Endothelial cell of umbilical vein (primary cell): ENCODE results near the gene SMOC1. TPM values are rescaled to one million over a fixed set of nuclear protein-coding genes. Genes with fewer than 3 reads are reported as not detected.

Experiments
- BruUV-seq: library from RNA; stranded (reverse); fragments of 400-500 nt; replicated peaks from 2 replicates; lab custom pipeline; 2021; lab: Mats Ljungman, UMichigan
- CTCF ChIA-PET: fragments of 300-600, 350-600 bp; sonication (Branson Sonifier 250); formaldehyde crosslinking; loops from one replicate; lab custom pipeline; 2021; ENCODE audit warnings: antibody characterized with exemption, inconsistent platforms; lab: Charles Lee
- POLR2A ChIA-PET: fragments of 300-600, 350-600 bp; sonication (Branson Sonifier 250); formaldehyde crosslinking; loops from one replicate; lab custom pipeline; 2021; ENCODE audit warnings: antibody characterized with exemption, inconsistent platforms; lab: Charles Lee
- DNase-seq: peaks from one replicate; pipeline ENCODE4 v3.0.0-alpha.2; 2011; ENCODE audit warnings: low read depth, low spot score
- FAIRE-seq: peaks from 2 replicates; lab custom pipeline; 2011; peaks lifted over from hg19 to GRCh38; lab: Jason Lieb, UNC
- H2AFZ ChIP-seq: 2 replicates; pipeline ENCODE4 v1.6.0; 2012; ENCODE audit warnings: low read depth, low read length, control low read depth, inconsistent platforms
- H3K27ac ChIP-seq: 2 replicates; pipeline ENCODE4 v1.5.1; 2011; ENCODE audit warnings: low read depth, mild to moderate bottlenecking, control low read depth, low read length, moderate library complexity; ENCODE audit not compliant: insufficient read depth
- H3K27me3 ChIP-seq, 2 experiments: 2 replicates each; pipeline versions ENCODE4 v1.6.0 to v1.6.1; 2011; ENCODE audit warnings: low read length in 2 of 2, mixed read lengths in 1 of 2; ENCODE audit not compliant: control insufficient read depth in 2 of 2, insufficient read depth in 2 of 2
- H3K36me3 ChIP-seq, 2 experiments: 2 replicates in 1 of 2; 3 replicates in 1 of 2; pipeline ENCODE4 v1.5.1; 2011; ENCODE audit warnings: low read length in 2 of 2, mild to moderate bottlenecking in 1 of 2, moderate library complexity in 1 of 2; ENCODE audit not compliant: control insufficient read depth in 2 of 2, insufficient read depth in 2 of 2; ENCODE audit errors: extremely low read depth in 1 of 2
- H3K4me1 ChIP-seq: 3 replicates; pipeline ENCODE4 v1.5.1; 2011; ENCODE audit warnings: mild to moderate bottlenecking, low read length; ENCODE audit not compliant: control insufficient read depth, insufficient read depth; ENCODE audit errors: extremely low read depth
- H3K4me2 ChIP-seq: 2 replicates; pipeline ENCODE4 v1.6.1; 2011; ENCODE audit warnings: low read length, control low read depth, mixed read lengths; ENCODE audit not compliant: insufficient read depth
- H3K4me3 ChIP-seq, 3 experiments: fragments of 200-600 bp in 1 of 3; sonication (generic), shearing (Covaris generic) in 1 of 3; replicated peaks in 1 of 3; 2 replicates each; pipeline ENCODE4 v1.5.1; 2011 to 2016; ENCODE audit warnings: control low read depth in 3 of 3, low read length in 3 of 3, mild to moderate bottlenecking in 2 of 3, inconsistent platforms in 1 of 3, low read depth in 1 of 3, moderate library complexity in 1 of 3; ENCODE audit not compliant: insufficient read depth in 1 of 3
- H3K79me2 ChIP-seq: 2 replicates; pipeline ENCODE4 v1.6.0; 2012; ENCODE audit warnings: low read length, inconsistent platforms; ENCODE audit not compliant: control insufficient read depth, insufficient read depth
- H3K9ac ChIP-seq: replicated peaks from 2 replicates; pipeline ENCODE3; 2011; ENCODE audit warnings: low read length, control low read depth; ENCODE audit not compliant: insufficient read depth; ENCODE audit errors: extremely low read depth
- H3K9me1 ChIP-seq: replicated peaks from 3 replicates; pipeline ENCODE4 v1.6.0; 2011; ENCODE audit warnings: mild to moderate bottlenecking, low read length; ENCODE audit not compliant: control insufficient read depth, insufficient read depth; ENCODE audit errors: extremely low read depth
- H3K9me3 ChIP-seq: replicated peaks from 2 replicates; pipeline ENCODE4 v1.5.1; 2012; ENCODE audit warnings: low read length, inconsistent platforms; ENCODE audit not compliant: control insufficient read depth, insufficient read depth
- H4K20me1 ChIP-seq: replicated peaks from 2 replicates; pipeline ENCODE3; 2011; ENCODE audit warnings: mild to moderate bottlenecking, low read length; ENCODE audit not compliant: control insufficient read depth, insufficient read depth; ENCODE audit errors: extremely low read depth
- CTCF ChIP-seq, 2 donors: IDR thresholded peaks; 1 replicate in 1 of 2; 2 replicates in 1 of 2; pipeline ENCODE4 v1.5.1; 2011; ENCODE audit warnings: low read length in 2 of 2, mild to moderate bottlenecking in 2 of 2, moderate library complexity in 2 of 2, control low read depth in 1 of 2, inconsistent platforms in 1 of 2, low read depth in 1 of 2; ENCODE audit not compliant: insufficient read depth in 1 of 2; ENCODE audit errors: extremely low read depth in 1 of 2
- EZH2 ChIP-seq: IDR thresholded peaks from 2 replicates; pipeline ENCODE4 v1.6.1; 2012; ENCODE audit warnings: borderline replicate concordance, low read depth, mild to moderate bottlenecking, moderate library complexity, low read length, inconsistent platforms; ENCODE audit not compliant: severe bottlenecking
- FOS ChIP-seq: IDR thresholded peaks from 2 replicates; pipeline ENCODE4 v1.6.1; 2011; ENCODE audit warnings: mild to moderate bottlenecking, low read length, moderate library complexity, borderline replicate concordance; ENCODE audit not compliant: insufficient read depth
- GATA2 ChIP-seq: IDR thresholded peaks from 2 replicates; pipeline ENCODE4 v1.7.0; 2011; ENCODE audit warnings: low read depth, mild to moderate bottlenecking, moderate library complexity, mixed read lengths, low read length; ENCODE audit not compliant: insufficient read length, insufficient read depth
- JUN ChIP-seq: IDR thresholded peaks from 2 replicates; pipeline ENCODE4 v1.6.1; 2011; ENCODE audit warnings: borderline replicate concordance, low read depth; ENCODE audit not compliant: insufficient read length, insufficient read depth
- MAX ChIP-seq: IDR thresholded peaks from 2 replicates; pipeline ENCODE4 v1.6.1; 2011; ENCODE audit not compliant: insufficient read depth, insufficient read length
- MYC ChIP-seq: IDR thresholded peaks from one replicate; pipeline ENCODE4 v1.6.1; 2011; ENCODE audit warnings: mild to moderate bottlenecking, low read depth, low read length
- POLR2A ChIP-seq: IDR thresholded peaks from 2 replicates; pipeline ENCODE4 v1.6.1; 2012; ENCODE audit warnings: low read depth, mild to moderate bottlenecking, control low read depth, low read length
- POLR2AphosphoS5 ChIP-seq: IDR thresholded peaks from 2 replicates; pipeline ENCODE4 v1.6.1; 2012; ENCODE audit warnings: low read depth, mild to moderate bottlenecking, control low read depth, low read length, moderate library complexity; ENCODE audit not compliant: insufficient read depth
- dilution Hi-C: fragments of 300-500 bp; cut with MboI; formaldehyde crosslinking; loops from one replicate; pipeline ENCODE4 v1.15.0; 2019; ENCODE audit warnings: low sequenced_read_pairs; ENCODE audit not compliant: extremely low pct_ligation_motif_present
- intact Hi-C: fragments of 100-400 bp; cut with micrococcal nuclease; formaldehyde crosslinking; loops from one replicate; pipeline ENCODE4 v1.10.0; 2022
- polyA plus RNA-seq, 4 experiments: library from polyadenylated mRNA; depleted of rRNA in 3 of 4; stranded (reverse) in 3 of 4; unstranded in 1 of 4; fragments of >200 nt; gene quantifications; 2 replicates each; pipeline versions ENCODE4 v1.2.1 to v1.2.3, GENCODE V29; 2011 to 2012; ENCODE audit warnings: missing spikeins in 1 of 4
- total RNA-seq: library from RNA; stranded (reverse); gene quantifications from 2 replicates; pipeline ENCODE4 v1.2.3, GENCODE V29; 2021

SMOC1 gene
- total and polyA plus RNA-seq, 2 donors (not counting 3 experiments of a cell fraction or from before 2014, with no cell fraction given) = 0.97 to 1.1 TPM

GRCh38 chr14:69963966-69964365 lies 84.8 kb downstream of the SMOC1 start:
- Histone ChIP-seq H3K9ac (no peak overlapping the region), H3K79me2 (no peaks in the 10 kb centered on the region), H2AFZ (no peak overlapping the region), H3K9me3 (no peaks in the 10 kb centered on the region), H3K27me3 (no peaks in the 10 kb centered on the region), H3K9me1 (no peaks in the 10 kb centered on the region), H4K20me1 (no peaks in the 10 kb centered on the region), H3K4me1 (no peaks in the 10 kb centered on the region), H3K36me3 (no peaks in the 10 kb centered on the region), H3K27ac (no peak overlapping the region), H3K4me2 (no peak overlapping the region), H3K4me3 (no peak overlapping the region)
- dilution Hi-C loops (no loop called here), intact Hi-C loops (no loop called here)
- DNase-seq (no peak), FAIRE-seq (no peak)
- no TSS peak for BruUV-seq
- TF ChIP-seq CTCF (IDR thresholded peaks at IDR 0.05; ENCODE audit: extremely low read depth in 1 of 2, insufficient read depth in 1 of 2, low read depth in 1 of 2, low read length in 2 of 2) = no peak
- no peak for TF ChIP-seq POLR2AphosphoS5
- no peak for TF ChIP-seq GATA2
- no peak for TF ChIP-seq JUN
- no peak for TF ChIP-seq FOS
- no peak for TF ChIP-seq POLR2A
- TF ChIP-seq MYC = no peak
- no peak for TF ChIP-seq EZH2
- TF ChIP-seq MAX = no peak
- POLR2A ChIA-PET = no interaction called here
- CTCF ChIA-PET = interaction anchor here (2.0 kb wide), 1 partner anchor 65 kb away, joined by 6 read pairs; no protein-coding TSS in a partner anchor
